ENCODE measurements around the gene MEGF9.
"Not testable (repeated sequence)": the region's sequence is repeated elsewhere in the genome, so short reads cannot be mapped to it uniquely, and the experiment has no call there.

Gene MEGF9

DNA sequence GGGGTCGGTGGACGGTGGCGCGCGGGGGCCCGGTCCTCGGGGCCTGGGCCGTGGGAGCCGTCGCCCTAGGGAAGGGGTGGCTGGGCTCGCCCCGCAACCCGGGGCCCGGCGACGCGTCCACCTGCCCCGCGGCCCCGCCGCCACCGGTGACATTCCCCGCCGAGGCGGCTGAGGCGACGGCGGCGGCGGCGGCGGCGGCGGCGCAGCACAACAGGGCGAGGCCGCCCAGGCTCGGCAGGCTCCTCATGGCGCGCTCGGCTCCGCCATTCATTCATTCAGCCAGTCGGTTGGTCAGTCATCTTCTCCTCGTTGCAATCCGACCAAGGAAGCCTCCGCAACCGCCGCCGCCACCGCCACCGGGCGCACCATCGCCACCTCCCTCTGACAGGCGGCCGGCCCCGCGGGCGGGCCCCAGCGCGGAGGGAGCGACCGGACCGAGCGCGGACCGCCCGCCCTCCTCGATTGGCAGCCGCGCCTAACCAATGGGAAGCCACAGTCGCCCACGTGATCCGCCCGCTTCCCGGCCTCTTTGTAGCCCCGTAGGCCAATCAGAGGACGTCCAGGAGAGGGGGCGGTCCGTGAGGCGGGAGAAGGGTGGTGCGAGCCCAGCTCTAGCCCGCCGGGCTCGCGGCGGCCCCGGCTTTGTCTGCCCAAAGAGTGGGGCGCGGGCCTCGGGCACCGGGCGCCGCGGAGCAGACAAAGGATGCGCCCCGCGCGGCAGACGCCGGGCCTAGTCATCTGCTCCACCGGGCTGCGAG is at the start of gene MEGF9:
MEGF9 (minus strand) TSS at position 383 of the 758 bp plus-strand sequence; CDS start at position 271, 112 bp downstream.
- DNase-seq: peak; percentile 95 to 96

DNA sequence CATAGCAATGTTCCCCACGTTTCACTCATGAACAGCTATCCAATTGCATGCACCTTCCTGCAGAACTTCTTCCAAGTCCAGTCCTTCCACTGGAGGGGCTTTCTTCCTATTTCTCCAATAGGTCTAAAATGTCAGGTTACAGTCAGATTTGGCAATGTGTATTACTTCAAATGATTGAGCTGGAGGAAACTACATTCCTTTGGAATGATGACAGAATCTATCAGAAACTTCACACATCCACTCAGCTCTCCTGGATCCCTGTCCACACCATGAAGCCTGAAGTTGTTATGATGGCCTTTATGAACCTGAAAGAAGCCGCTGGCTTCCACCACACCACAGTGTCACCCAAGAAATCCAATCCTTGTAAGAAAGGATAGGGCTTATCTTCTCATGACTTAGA is 46.7 kb upstream of the MEGF9 start:
- no peak for DNase-seq

DNA sequence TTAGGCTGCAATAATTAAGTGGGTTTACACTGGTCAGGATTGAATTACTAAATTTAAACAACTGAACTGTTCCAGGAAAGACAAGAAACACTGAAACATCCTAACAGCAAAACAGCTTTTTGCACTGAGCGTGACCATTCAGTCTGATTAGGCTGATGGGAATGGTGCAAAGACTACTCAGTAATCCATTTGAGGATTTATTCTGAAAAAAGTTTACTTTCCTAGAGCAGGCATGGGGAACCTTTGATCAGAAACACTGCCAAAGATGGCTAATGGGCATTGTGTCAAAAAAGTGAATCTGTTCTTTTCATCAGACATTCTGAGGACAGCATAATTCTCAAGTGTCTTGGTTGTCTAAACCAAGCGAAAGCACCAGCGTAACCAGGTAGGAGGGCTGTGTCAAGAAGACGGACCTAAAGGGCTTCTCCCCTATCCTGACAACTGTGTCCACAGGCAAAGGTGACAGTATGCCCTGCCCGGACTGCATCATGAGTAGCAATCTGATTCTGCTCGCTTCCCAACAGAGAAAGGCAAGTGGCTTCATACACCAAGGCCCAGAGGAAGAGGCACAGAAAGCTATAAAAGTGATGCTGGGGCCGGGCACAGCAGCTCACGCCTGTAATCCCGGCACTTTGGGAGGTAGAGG is 45.6 kb upstream of the MEGF9 start:
- DNase-seq: no peak

DNA sequence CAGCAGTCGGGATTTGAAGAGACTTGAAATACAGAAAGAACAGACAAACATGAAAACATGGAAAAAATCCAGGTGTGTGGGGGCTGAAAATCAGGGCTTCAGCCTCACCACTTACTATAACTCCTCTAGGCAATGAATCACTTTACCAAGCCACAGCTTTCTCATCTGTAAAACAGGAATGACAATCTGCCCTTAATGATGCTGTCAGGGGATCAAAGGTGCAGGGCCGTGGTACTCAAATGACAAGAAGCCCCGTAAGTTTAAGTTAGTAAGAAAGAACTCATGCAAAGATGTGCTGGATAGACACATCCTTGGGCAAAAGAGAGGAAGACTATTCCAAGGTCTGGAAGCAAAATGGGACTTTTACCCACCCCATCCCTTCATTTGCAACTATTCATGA is 44.3 kb upstream of the MEGF9 start:
- DNase-seq: no peak

DNA sequence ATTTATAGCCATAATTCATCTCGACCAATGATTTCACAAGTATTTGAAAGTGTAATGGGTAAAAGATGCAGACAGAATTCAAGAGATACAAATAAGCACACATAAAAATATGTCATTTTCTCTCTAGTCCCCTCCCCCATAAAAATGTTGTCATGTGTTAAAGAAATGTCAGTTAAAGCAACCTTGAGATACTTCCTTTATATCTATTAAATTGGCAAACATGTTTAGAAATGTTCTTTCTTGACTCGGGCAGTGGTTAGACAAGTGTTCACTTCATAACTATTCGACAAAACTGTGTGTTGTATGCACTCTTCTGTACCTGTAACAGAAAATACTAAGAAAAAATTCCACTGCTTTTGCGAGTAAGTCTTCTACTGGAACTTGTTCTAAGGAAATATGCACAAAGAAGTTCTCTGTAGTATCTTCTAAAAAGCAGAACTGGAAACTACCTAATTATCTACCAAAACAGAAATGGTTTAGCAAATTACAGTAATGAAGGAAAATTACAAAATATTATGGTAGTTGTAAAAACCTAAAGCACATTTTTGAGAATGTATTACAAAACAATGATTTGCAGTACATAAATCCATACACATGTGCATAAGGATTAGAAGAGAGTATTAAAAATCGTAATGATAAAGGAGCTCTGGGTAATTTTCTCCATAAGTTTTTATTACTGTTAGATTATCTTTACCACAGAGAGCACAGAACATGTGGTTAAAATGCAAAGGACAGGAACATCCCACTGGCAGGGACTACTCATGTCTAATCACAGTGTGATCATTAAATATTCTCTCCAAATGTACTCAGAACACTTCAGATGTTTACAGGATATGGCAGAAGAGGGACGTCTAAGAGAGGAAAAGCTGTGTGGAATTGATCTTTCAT is 43.0 kb upstream of the MEGF9 start:
- DNase-seq: no peak

DNA sequence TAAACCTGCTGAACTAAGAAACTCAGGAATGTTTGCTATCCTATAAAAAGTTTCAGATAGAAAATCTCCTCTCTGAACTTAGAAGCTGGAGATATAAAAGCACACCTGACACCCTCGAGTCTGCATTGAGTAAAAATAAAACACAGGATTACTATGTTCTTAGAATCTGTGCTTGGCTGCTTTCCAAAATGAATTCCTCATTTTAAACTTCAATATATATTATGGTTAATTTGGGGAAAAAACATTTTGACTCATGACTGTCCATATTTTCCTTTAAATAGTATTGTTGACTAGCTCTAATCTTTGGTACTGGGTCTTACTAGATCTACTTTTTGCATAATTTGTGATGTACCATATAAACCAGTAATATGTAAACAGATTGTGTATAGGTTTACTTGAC is 42.3 kb upstream of the MEGF9 start:
- DNase-seq: no peak

DNA sequence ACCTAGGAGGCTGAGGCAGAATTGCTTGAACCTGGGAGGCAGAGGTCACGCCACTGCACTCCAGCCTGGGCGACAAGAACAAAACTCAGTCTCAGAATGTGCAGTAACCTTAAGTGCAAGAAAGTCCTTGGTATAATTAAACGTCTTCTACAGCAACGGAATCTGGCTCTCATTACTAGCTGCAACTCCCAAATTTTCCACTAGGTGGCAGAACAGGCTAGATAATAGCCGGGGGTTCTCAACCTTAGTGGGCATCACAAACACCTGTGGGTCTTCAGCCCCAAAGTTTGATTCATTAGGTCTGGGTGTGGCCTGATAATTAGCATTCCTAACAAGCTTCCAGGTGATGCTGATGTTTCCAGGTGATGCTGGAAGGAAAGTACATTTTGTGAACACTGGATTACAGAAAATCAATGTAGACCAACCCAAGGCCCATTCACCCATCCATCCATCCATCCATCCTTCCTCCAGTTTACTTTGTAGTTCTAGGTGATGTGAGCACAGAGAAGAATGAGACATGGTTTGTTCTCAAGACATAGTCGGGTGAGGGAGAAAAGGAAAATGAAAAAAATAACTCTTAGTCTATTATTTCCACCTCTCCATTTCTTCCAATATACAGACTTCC is 41.7 kb upstream of the MEGF9 start:
- no peak for DNase-seq

DNA sequence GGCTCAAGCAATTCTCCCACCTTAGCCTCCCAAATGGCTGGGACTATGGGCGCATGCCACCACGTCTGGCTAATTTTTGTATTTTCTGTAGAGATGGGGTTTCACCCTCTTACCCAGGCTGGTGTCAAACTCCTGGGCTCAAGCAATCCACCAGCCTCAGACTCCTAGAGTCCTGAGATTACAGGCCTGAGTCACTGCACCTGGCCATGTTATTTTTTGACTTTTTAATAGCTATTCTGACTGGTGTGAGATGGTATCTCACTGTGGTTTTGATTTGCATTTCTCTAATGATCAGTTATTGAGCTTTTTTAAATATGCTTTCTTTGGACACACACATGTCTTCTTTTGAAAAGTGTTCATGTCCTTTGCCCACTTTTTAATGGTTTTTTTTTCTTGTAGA is 40.8 kb upstream of the MEGF9 start:
- DNase-seq: no peak

DNA sequence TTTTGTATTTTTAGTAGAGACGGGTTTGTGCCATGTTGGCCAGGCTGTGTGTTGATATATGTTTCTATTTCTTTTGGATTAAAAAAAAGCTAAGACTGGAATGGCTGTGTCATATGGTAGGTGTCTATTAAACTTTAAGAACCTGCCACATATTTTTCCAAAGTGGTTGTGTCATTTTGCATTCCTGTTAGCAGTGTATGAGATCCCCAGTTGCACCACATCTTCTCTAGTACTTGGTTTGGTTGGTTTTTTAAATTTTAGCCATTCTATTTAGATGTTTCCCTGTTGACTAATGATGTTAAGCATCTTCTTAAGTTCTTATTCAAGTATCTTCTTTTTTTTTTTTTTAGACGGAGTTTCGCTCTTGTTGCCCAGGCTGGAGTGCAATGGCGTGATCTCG is 36.2 kb upstream of the MEGF9 start:
- DNase-seq: no peak

DNA sequence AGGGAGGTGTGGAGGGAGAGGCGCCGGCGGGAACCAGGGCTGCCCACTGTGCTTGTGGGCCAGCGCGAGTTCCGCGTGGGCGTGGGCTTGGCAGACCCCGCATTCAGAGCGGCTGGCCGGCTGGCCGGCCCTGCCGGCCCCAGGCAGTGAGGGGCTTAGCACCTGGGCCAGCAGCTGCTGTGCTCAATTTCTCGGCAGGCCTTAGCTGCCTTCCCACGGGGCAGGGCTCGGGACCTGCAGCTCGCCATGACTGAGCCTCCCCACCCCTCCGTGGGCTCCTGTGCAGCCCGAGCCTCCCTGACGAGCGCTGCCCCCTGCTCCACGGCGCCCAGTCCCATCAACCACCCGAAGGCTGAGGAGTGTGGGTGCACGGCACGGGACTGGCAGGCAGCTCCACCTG is 32.1 kb upstream of the MEGF9 start:
- DNase-seq: not testable (repeated sequence)

DNA sequence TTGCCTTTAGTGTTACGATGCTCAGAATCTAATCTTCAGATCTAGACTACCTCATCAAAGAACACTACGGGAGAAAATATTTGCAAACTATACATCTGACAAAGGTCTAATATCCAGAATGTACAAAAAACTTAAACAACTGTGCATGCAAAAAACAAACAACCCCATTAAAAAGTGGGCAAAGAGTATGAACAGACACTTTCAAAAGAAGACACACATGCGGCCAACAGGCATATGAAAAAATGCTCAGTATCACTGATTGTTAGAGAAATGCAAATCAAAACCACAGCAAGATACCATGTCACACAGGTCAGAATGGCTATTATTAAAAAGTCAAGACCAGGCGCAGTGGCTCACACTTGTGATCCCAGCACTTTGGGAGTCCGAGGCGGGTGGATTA is 31.0 kb upstream of the MEGF9 start:
- no peak for DNase-seq

DNA sequence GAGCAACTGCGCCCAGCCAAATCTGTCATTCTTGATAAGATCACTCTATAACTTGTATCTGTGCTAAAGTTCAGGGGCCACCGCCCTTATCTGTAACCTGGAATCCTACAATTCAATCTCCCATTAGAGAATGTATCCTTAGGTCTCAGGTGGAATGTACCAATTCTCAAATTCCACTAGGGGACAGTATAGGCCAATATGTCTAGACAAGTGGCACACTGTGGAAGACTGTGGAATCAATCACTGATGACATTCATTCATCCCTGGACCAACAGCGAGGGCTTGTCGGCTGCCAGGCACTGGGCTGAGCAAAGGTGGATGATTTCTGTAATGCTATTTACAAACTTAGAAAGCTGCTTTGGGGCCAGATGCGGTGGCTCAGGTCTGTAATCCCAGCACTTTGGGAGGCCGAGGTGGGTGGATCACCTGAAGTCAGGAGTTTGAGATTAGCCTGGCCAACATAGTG is 28.7 kb upstream of the MEGF9 start:
- DNase-seq: peak; percentile 31 to 42

DNA sequence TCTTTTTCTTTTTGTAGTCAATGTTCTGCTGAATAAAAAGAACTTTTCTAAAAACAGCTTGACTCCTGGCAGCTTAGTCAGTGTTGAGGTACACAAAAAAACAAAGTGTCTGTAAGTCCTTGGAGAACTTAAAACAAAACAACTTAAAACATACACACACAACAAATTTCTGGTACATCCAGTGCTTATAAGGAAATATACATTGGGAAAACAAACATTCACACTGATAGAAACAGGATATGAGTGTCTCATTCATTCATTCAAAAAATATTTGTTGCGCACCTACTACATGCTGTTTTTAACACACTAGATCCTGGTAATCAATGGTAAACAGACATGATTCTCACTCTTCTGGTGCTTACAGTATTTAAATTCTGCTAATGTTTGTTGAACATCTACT is 27.4 kb upstream of the MEGF9 start:
- no peak for DNase-seq

DNA sequence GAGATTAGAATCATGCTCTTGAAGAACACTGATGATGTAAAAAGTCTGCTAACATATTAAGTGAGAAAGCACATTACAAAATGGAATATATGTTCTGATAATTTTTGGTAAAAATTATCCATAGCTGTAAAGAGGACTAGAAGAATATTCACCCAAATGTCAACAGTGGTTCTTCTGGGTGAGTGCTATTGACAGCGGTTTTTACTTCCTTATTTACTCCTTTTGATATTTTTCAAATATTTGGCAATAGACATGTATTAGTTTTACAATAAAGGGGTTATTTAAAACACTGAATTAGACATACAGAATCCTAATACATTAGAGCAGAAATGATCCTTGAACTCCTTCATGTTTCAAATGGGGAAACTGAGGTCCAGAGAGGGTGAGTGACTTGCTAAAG is 26.9 kb upstream of the MEGF9 start:
- DNase-seq: no peak

DNA sequence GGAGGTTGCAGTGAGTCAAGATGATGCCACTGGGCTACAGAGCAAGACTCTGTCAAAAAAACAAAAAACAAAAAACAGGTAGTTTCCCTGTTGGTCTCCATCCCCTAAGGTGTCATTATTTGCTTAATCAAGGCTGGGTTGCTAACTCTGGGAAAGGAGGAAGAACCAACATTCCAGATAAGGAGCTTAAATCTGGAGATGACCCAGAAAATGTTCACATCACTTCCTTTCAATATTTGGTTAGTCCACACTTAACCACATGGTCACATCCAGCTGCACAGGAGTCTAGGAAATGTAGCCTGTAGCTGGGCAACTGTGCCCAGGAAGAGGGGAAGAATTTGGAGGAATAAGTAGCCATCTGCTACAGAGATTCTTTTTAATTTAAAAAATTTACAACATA is 25.9 kb upstream of the MEGF9 start:
- no peak for DNase-seq

DNA sequence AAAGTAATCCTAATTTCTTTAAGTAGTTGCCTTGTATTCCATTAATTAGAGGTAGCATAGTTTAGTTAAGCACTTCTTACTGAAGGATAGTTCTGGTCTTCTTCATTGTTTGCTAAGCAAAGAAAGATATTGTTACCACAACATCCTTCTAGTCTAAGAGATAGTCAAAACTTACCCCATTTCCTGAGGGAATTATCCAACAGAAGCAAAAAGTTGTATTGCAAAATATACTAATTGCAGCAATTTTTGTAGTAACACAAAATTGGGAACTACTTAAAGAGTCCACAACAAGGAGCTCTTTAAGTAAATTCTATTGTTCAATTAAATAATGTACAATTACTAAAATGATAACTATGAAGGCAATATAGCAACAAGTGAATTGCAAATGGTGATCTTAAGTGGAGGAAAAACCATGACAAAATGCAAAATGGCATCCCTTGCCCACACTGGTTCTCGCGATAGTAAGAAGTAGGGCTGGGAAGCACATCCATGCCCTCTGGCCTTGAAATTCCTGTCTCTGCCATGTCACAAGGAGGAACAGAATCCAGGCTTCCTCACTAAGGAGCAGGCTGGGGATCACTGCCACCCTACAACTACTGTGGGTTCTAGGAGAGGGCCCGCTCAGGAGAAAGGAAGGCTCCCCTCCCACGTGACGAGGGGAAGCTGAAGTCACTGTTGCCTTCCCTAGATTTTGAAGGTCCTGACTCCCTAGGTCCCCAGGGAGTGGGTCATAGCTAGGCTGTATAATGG is 23.3 kb upstream of the MEGF9 start:
- no peak for DNase-seq

DNA sequence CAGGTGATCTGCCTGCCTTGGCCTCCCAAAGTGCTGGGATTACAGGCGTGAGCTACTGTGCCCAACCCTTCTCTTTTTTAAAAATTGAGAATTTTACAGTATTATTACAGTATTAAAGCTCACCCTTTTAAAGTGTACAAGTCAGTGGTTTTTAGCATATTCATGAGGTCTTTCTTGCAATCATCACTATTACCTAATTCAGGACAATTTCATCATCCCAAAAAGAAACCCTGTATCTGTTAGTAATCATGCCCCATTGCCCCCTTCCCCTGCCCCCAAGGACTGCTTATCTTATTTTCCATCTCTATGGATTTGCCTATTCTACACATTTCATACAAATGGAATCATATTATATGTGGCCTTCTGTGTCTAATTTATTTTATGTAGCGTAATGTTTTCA is 22.6 kb upstream of the MEGF9 start:
- DNase-seq: no peak

DNA sequence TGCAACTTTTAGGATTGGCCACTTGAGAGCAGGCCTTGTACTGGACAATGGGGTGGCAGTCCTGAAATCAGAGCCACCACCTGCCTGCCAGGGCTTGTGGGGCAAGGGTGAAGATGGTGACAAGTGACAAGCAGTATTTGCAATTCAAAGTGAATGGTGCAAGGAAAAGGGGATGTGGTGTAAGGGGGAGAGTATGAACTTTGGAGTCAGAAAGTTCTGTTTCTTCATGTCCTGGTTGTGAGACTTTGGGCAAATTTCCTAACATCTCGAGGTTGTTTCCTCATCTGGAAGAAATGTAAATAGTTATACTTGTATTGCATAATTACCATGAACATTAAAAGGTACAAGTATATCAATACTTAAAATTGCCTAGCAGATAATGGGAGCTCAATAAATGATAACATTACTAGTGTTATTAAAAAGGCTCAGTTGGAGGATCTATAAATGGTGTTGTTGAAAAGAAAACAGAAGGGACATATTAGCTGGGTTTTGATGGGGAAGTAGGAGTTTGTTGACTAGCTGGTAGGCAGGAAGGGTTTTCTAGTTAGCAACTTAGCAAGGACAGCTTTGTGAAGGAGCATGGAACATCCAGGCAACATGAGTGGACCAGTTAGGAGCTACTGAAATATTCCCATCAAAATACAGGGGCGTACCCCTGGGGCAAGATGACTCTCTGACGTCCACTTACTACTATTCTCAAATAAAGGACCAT is 21.3 kb upstream of the MEGF9 start:
- DNase-seq: no peak

DNA sequence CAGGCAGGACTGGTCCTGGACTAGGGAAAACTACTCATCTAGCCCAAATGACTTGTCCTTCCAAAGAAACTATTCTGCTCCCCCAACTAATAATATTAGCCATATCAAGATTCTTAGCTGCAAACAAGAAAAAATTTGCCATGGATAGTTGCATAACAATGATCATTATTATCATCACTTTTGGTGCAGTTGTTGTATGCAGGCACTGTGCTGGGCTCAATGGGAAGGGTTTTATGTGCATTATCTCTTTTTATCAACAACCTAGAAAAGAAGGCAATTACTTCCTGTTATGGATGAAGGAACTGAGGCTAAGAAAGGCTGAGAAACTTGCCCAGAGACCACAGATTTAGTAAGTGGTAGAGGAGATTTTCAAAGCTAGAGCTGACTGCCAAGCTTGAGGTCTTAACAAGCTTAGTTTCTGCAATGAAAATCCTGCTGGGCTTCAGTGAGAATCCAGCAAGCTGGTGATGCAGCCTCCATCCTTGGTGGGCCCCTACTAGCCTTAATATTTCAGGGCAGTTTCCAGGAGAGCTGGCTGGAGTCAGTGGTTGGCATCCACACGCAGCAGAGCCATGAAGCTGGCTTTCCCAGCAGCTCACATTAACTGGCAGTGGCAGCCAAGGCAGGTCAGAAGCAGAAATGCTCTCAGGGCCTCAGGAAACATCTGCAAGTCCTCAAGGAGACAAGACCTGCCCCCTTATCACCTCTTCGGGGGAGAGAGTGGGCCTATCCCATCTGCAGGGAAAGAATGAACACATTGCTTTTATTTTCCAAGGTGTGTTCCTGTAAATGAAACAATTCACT is 20.5 kb upstream of the MEGF9 start:
- no peak for DNase-seq

DNA sequence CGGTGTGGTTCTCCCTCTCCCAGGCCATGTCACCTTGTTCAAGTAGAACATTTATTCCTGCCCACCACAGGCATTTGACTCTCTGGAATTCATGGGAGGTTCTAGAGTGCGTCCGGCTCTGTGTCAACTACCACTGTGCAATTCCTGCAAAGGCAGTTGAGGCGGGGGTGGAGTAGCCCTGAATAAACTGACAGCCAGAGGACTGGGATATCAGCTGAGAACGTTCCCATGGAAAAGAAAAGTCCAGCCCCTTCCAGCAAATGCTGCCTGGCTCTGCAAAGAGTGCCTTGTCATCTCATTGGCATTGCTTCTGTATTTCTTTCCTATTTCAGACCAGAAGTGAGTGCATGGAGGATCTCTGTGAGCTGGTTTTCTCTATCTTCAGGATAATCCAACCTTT is 18.9 kb upstream of the MEGF9 start:
- DNase-seq: no peak
